ENCODE results near the gene TRPM2. TPM values are rescaled to one million over a fixed set of nuclear protein-coding genes. Genes with fewer than 3 reads are reported as not detected.

Gene TRPM2
- total and polyA plus RNA-seq, 9 donors = 0.89 to 1.9 (median 1.5) TPM

DNA sequence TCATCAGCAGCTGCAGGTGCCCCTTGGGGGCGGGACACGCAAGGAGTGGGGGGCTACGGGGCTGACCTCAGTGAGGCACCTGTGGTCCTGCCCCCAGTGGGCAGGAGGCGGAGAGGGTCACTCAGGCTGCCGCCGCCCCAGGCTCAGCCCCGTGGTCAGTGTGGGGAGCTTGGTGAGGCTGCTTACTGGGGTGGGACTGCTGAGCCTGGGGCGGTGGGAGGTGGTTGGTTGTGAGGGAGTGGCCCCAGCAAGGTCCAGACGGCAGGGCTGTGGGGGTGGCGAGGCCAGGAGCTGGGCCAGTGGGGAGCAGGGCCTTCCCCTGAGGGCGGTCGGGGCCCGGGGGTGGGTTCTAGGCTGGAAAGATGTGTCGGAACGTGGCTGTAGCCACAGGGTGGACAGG is 39.3 kb upstream of the TRPM2 start:
- Histone ChIP-seq H3K4me3 (ENCODE audit: low read length) (no peak overlapping the region), H3K27me3 (ENCODE audit: control insufficient read depth, insufficient read depth, low read length) (no peaks in the 10 kb centered on the region), H3K4me1 (ENCODE audit: control insufficient read depth, insufficient read depth, low read length) (no peaks in the 10 kb centered on the region), H3K36me3 (ENCODE audit: control insufficient read depth, insufficient read depth, low read length) (peaks cover 75% of the 10 kb centered on the region), H3K9me3 (replicated peaks; ENCODE audit: control insufficient read depth, low read depth, low read length) (no peaks in the 10 kb centered on the region), H3K27ac (ENCODE audit: low read length) (no peak overlapping the region)
- 88% methylated on average over 13 of the region's 15 CpGs for WGBS (ENCODE audit: insufficient coverage)
- no peak for DNase-seq

DNA sequence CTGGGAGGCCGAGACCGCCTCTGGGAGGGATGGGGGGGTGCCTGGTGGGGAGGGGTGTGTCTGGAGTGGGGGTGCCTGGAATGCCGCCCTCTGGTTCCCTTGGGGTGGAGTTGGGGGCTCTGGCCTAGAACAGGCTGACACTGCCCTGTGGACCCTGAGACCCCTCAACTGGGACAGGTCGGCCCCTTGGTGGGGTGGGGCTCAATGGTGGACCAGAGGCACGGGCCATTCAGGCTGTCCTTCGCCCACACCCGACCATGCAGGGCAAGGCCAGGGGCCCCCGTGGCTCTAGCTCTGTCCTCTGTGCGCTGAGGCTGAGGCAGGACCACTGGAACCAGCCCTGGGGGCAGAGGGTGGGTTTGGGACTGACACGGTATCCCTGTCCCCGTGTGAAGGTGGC is 38.9 kb upstream of the TRPM2 start:
- WGBS (ENCODE audit: insufficient coverage) = 90% methylated on average over 11 of the region's 11 CpGs
- Histone ChIP-seq H3K27me3 (ENCODE audit: control insufficient read depth, insufficient read depth, low read length) (no peaks in the 10 kb centered on the region), H3K36me3 (ENCODE audit: control insufficient read depth, insufficient read depth, low read length) (peaks cover 78% of the 10 kb centered on the region), H3K9me3 (replicated peaks; ENCODE audit: control insufficient read depth, low read depth, low read length) (no peaks in the 10 kb centered on the region), H3K27ac (ENCODE audit: low read length) (no peak overlapping the region), H3K4me1 (ENCODE audit: control insufficient read depth, insufficient read depth, low read length) (no peaks in the 10 kb centered on the region), H3K4me3 (ENCODE audit: low read length) (no peak overlapping the region)
- DNase-seq = no peak

DNA sequence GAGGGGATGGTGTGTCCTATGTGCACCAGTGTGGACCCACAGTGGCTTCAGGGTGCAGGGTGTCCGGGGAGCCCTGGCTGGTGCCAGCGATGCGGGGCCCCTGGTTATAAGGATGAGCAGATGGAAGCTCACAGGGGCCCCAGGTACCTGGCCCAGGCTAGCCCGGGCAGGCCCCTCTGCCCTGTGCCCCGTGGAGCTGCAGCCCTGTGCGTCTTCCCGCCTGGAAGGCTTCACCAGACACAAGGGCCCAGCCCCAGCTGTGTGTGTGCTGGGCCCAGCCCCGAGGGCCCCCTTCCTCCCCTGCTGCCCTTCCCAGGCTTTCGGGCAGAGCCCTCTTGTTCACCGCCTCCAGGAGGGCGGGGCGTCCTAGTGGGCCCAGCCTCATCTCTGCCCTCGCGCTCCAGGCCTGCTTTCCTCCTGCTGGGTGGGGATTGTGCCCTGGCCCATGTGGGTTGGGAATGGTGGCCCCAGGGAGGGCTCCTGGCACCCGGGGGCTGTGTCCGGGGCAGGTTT is 37.7 kb upstream of the TRPM2 start:
- WGBS (ENCODE audit: insufficient coverage) = 96% methylated on average over 11 of the region's 16 CpGs
- Histone ChIP-seq H3K9me3 (replicated peaks; ENCODE audit: control insufficient read depth, low read depth, low read length) (no peaks in the 10 kb centered on the region), H3K27me3 (ENCODE audit: control insufficient read depth, insufficient read depth, low read length) (no peaks in the 10 kb centered on the region), H3K4me3 (ENCODE audit: low read length) (no peak overlapping the region), H3K27ac (ENCODE audit: low read length) (no peak overlapping the region), H3K36me3 (ENCODE audit: control insufficient read depth, insufficient read depth, low read length) (peaks cover 77% of the 10 kb centered on the region), H3K4me1 (ENCODE audit: control insufficient read depth, insufficient read depth, low read length) (no peaks in the 10 kb centered on the region)
- no peak for DNase-seq

DNA sequence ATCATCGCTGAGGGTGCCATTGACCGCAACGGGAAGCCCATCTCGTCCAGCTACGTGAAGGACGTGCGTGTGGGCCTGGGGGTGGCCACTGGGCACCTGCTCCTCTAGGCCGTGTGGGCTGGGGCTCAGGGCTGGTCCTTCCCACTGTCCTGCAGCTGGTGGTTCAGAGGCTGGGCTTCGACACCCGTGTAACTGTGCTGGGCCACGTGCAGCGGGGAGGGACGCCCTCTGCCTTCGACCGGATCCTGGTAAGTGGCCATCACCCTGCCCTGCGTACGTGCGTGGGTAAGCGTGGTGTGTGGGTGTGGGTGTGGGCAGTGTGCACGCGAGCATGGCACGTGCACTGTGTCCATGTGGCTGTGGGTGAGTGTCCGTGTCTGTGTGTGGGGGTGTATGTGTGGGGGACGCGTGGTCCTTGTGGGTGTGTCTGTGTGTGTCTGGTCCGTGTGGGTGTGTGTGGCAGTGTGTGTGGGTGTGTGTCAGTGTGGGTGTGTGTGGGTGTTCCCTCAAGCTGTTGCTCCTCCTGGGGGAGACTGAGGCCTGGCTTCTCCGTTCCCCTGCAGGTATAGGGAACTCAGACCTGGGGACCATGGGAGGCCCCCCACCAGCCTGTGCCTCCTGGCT is 37.0 kb upstream of the TRPM2 start:
- Histone ChIP-seq H3K9me3 (replicated peaks; ENCODE audit: control insufficient read depth, low read depth, low read length) (no peaks in the 10 kb centered on the region), H3K4me1 (ENCODE audit: control insufficient read depth, insufficient read depth, low read length) (no peaks in the 10 kb centered on the region), H3K27ac (ENCODE audit: low read length) (no peak overlapping the region), H3K36me3 (ENCODE audit: control insufficient read depth, insufficient read depth, low read length) (peaks cover 76% of the 10 kb centered on the region), H3K4me3 (ENCODE audit: low read length) (no peak overlapping the region), H3K27me3 (ENCODE audit: control insufficient read depth, insufficient read depth, low read length) (no peaks in the 10 kb centered on the region)
- DNase-seq = no peak
- 87% methylated on average over 24 of the region's 27 CpGs for WGBS (ENCODE audit: insufficient coverage)

DNA sequence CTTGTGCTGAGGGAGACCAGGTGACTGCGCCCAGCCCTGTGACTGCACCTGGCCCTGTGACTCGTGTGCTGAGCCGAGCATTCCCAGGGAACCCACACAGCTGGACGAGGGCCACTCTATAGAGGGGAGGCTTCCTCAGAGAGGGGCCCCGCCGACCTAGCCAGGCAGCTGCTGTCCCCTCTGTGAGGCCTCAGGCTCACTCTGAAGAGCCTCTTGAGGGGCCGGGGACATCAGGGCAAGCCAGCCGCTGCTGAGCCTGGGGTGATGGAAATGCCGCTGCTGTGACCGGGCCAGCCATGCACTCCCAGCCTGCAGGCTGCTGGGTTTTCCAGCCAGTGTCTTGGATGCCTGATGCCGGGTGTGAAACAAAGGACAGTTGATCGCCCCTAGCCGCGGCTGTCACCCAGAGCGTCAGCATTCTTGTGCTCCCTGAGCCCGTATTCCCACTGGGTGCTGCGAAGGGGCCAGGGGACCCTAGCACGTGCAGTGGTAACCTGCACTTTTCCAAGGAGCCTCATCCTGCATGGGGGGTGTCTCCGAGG is 36.1 kb upstream of the TRPM2 start:
- no peaks in the 10 kb centered on the region for H3K4me1 ChIP-seq (ENCODE audit: control insufficient read depth, insufficient read depth, low read length)
- no peaks in the 10 kb centered on the region for H3K27me3 ChIP-seq (ENCODE audit: control insufficient read depth, insufficient read depth, low read length)
- no peak overlapping the region for H3K4me3 ChIP-seq (ENCODE audit: low read length)
- peaks cover 77% of the 10 kb centered on the region for H3K36me3 ChIP-seq (ENCODE audit: control insufficient read depth, insufficient read depth, low read length)
- H3K27ac ChIP-seq (ENCODE audit: low read length) = no peak overlapping the region
- WGBS (ENCODE audit: insufficient coverage) = 70% methylated on average over 19 of the region's 19 CpGs
- no peaks in the 10 kb centered on the region for H3K9me3 ChIP-seq (replicated peaks; ENCODE audit: control insufficient read depth, low read depth, low read length)
- no peak for DNase-seq

DNA sequence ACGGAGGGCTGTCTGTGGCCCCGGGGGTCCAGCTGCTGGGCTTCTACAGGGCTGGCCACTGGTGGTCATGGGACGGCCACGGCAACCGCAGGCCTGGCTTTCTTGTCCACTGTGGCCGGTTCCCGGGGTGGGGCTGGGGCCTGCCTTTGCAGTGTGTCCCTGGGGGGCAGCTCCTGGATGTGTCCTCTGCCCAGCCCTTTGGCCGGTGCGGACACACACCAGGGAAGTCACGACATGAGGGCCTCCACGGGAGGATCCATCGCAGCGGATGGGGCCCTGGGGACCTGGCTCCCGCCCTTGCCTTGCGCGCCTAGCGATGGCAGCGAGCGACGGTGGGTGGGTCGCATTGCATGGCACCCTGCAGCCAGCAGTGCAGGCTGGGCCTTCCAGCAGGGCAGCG is 35.5 kb upstream of the TRPM2 start:
- Histone ChIP-seq H3K9me3 (replicated peaks; ENCODE audit: control insufficient read depth, low read depth, low read length) (no peaks in the 10 kb centered on the region), H3K4me3 (ENCODE audit: low read length) (no peak overlapping the region), H3K36me3 (ENCODE audit: control insufficient read depth, insufficient read depth, low read length) (peaks cover 77% of the 10 kb centered on the region), H3K27me3 (ENCODE audit: control insufficient read depth, insufficient read depth, low read length) (no peaks in the 10 kb centered on the region), H3K4me1 (ENCODE audit: control insufficient read depth, insufficient read depth, low read length) (no peaks in the 10 kb centered on the region), H3K27ac (ENCODE audit: low read length) (no peak overlapping the region)
- no peak for DNase-seq
- WGBS (ENCODE audit: insufficient coverage) = 92% methylated on average over 22 of the region's 22 CpGs

DNA sequence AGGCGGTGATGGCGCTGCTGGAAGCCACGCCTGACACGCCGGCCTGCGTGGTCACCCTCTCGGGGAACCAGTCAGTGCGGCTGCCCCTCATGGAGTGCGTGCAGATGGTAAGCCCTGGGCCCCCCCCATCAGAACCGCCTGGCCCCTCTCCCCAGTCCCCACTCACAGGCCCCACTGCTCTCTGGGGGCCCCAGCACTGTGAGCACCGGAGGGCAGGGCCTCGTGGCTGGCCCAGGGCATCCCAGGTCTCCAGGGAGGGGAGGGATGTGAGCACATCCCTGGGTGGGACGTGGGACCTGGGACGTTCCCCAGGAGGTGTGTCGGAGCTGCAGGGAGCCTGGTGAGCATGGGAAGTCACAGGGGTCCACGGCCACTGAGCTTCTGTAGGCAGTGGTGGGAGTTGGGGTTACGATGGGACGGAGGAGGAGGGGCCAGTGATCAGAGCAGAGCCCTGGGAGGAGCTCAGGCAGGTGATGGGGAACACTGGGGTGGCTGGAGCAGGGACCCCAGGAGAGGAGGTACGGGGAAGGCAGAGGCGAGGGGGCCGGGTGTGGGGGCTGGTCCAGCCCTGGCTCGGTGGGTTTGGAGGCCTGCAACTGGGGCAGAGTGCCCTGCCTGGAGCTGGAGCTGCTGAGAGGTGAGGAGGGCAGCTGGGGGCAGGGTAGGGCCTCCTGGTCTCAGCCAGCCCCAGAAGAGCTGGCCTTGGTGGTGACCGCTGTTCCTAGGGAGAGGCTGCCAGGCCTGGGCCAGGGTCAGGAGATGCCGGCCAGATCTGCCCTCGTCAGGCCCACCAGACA is 34.7 kb upstream of the TRPM2 start:
- Histone ChIP-seq H3K27ac (ENCODE audit: low read length) (no peak overlapping the region), H3K4me3 (ENCODE audit: low read length) (no peak overlapping the region), H3K9me3 (replicated peaks; ENCODE audit: control insufficient read depth, low read depth, low read length) (no peaks in the 10 kb centered on the region), H3K4me1 (ENCODE audit: control insufficient read depth, insufficient read depth, low read length) (no peaks in the 10 kb centered on the region), H3K36me3 (ENCODE audit: control insufficient read depth, insufficient read depth, low read length) (peaks cover 76% of the 10 kb centered on the region), H3K27me3 (ENCODE audit: control insufficient read depth, insufficient read depth, low read length) (no peaks in the 10 kb centered on the region)
- no peak for DNase-seq
- WGBS (ENCODE audit: insufficient coverage) = 90% methylated on average over 16 of the region's 25 CpGs

DNA sequence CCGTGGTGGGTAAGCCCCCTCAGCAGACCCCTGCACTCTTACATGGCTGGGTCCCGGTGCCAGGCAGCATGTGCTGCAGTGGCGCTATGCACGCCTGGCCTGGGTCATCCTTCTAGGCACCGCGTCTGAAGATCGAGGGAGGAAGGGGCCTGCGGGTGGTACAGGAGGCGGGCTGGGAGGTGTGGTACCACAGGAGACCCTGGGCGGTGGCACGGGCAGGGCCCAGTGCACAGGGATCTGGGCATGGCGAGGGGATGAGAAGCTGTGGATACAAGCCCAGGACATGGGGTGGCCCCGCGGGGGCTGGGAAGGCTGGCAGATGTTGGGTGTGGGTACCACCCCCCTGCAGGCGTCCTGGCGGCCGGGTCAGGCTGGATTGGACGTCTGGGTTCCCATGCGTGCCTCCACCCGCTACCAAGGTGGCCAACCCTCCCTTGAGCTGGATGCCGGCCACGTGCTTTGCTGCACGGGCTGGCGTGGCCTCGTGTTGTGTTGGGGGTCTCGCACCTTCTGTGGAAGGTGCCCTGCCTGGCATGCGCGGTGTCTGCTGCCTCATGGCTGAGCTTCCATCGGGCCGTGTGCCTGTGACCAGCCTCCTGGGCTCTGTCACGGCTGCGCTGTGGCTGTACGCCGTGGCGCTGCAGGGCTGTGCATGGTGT is 33.9 kb upstream of the TRPM2 start:
- H3K36me3 ChIP-seq (ENCODE audit: control insufficient read depth, insufficient read depth, low read length) = peaks cover 78% of the 10 kb centered on the region
- H3K4me1 ChIP-seq (ENCODE audit: control insufficient read depth, insufficient read depth, low read length) = no peaks in the 10 kb centered on the region
- no peak overlapping the region for H3K4me3 ChIP-seq (ENCODE audit: low read length)
- no peak for DNase-seq
- H3K27ac ChIP-seq (ENCODE audit: low read length) = no peak overlapping the region
- no peaks in the 10 kb centered on the region for H3K27me3 ChIP-seq (ENCODE audit: control insufficient read depth, insufficient read depth, low read length)
- 92% methylated on average over 35 of the region's 35 CpGs for WGBS (ENCODE audit: insufficient coverage)
- no peaks in the 10 kb centered on the region for H3K9me3 ChIP-seq (replicated peaks; ENCODE audit: control insufficient read depth, low read depth, low read length)

DNA sequence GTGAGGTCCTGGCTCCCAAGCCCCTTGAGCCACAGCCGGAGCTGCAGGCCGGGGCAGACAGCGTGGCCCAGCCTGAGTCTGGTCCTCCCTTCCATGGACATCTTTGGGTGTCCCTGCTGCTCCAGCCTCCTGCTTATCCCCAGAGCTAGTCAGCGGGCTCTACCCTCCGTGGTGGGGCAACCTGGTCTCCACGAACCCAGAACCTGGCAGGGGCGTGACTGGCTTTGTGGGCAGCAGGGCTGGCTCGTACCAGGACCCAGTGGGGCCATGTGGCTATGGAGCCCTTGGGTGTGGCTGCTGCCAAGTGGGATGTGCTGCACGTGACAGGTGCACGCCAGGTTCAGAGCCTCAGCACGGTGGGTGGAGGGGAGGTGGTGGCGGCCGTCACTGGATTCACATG is 32.6 kb upstream of the TRPM2 start:
- H3K27me3 ChIP-seq (ENCODE audit: control insufficient read depth, insufficient read depth, low read length) = no peaks in the 10 kb centered on the region
- peaks cover 82% of the 10 kb centered on the region for H3K36me3 ChIP-seq (ENCODE audit: control insufficient read depth, insufficient read depth, low read length)
- H3K27ac ChIP-seq (ENCODE audit: low read length) = no peak overlapping the region
- no peak for DNase-seq
- H3K4me1 ChIP-seq (ENCODE audit: control insufficient read depth, insufficient read depth, low read length) = no peaks in the 10 kb centered on the region
- no peaks in the 10 kb centered on the region for H3K9me3 ChIP-seq (replicated peaks; ENCODE audit: control insufficient read depth, low read depth, low read length)
- WGBS (ENCODE audit: insufficient coverage) = 85% methylated on average over 8 of the region's 13 CpGs
- H3K4me3 ChIP-seq (ENCODE audit: low read length) = no peak overlapping the region

DNA sequence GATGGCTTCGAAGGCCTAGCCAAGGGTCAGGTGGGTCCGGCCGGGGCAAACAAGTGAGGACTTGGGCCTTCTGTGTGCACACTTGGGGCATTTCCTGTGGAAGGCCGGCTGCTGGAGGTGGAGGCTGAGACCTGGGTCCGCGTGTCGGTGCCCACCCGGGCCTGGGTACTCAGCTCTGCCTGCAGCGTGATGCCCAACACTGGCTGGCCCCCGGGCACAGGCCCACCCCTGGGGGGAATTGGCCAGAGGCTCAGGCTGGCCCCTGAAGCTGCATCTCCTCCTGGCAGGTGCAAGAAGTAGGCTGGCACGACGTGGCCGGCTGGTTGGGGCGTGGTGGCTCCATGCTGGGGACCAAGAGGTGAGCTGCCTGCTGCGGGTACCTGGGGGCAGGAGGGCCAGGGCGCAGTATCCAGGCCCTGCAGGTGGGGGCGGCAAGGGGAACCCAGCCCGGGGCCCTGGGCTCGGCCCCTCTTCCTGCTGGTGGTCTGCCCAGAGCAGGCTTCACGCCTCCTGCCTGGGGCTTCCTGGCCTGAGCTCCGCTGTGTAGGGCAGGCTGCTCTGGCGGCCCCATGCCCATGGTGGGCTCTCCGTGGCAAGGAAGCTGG is 31.5 kb upstream of the TRPM2 start:
- DNase-seq = no peak
- H3K4me1 ChIP-seq (ENCODE audit: control insufficient read depth, insufficient read depth, low read length) = no peaks in the 10 kb centered on the region
- H3K9me3 ChIP-seq (replicated peaks; ENCODE audit: control insufficient read depth, low read depth, low read length) = no peaks in the 10 kb centered on the region
- peaks cover 80% of the 10 kb centered on the region for H3K36me3 ChIP-seq (ENCODE audit: control insufficient read depth, insufficient read depth, low read length)
- H3K27me3 ChIP-seq (ENCODE audit: control insufficient read depth, insufficient read depth, low read length) = no peaks in the 10 kb centered on the region
- WGBS (ENCODE audit: insufficient coverage) = 92% methylated on average over 23 of the region's 23 CpGs
- H3K27ac ChIP-seq (ENCODE audit: low read length) = no peak overlapping the region
- H3K4me3 ChIP-seq (ENCODE audit: low read length) = no peak overlapping the region

Data from muscle of leg (tissue), 11 donors.